Esophagus squamous epithelium (tissue), 5 donors: Measurements from ENCODE around the gene NCKAP5L. TPM values are rescaled to one million over a fixed set of nuclear protein-coding genes. Genes with fewer than 3 reads are reported as not detected.

ENCODE experiments used
- DNase-seq: peaks from one replicate; lab custom pipeline; 2025; lab: John Stamatoyannopoulos, UW
- H3K27ac ChIP-seq, 4 donors: fragments of 200-600 bp; sonication (generic); one replicate each; pipeline ENCODE4 v1.5.1; 2016 to 2019; ENCODE audit warnings: mild to moderate bottlenecking in 1 of 4
- H3K27me3 ChIP-seq, 4 donors: fragments of 200-600 bp; sonication (generic); 1 replicate in 3 of 4; 2 replicates in 1 of 4; pipeline versions ENCODE4 v1.5.1 to v1.6.0; 2017 to 2021; ENCODE audit warnings: antibody characterized with exemption in 1 of 4
- H3K36me3 ChIP-seq, 3 donors: fragments of 200-600 bp; sonication (generic); one replicate each; pipeline ENCODE4 v1.5.1; 2016 to 2019
- H3K4me1 ChIP-seq, 3 donors: fragments of 200-600 bp; sonication (generic); one replicate each; pipeline ENCODE4 v1.5.1; 2017 to 2019
- H3K4me3 ChIP-seq, 4 donors: fragments of 200-600 bp; sonication (generic); 1 replicate in 3 of 4; 2 replicates in 1 of 4; pipeline ENCODE4 v1.5.1; 2016 to 2019; ENCODE audit warnings: mild to moderate bottlenecking in 2 of 4, moderate library complexity in 1 of 4
- H3K9me3 ChIP-seq, 3 donors: fragments of 200-600 bp; sonication (generic); one replicate each; pipeline ENCODE4 v1.5.1; 2016 to 2019
- CTCF ChIP-seq, 6 experiments: fragments of 450-650 bp in 4 of 6; fragments of 200-600 bp in 2 of 6; sonication (generic) in 2 of 6; IDR thresholded peaks; one replicate each; pipeline ENCODE4 v1.5.1; 2016 to 2019; ENCODE audit warnings: antibody characterized with exemption in 6 of 6, mild to moderate bottlenecking in 4 of 6, moderate library complexity in 4 of 6
- POLR2A ChIP-seq, 4 donors: fragments of 450-650 bp; IDR thresholded peaks; one replicate each; pipeline ENCODE4 v1.6.1; 2017; ENCODE audit warnings: antibody characterized with exemption in 4 of 4, mild to moderate bottlenecking in 4 of 4, moderate library complexity in 3 of 4
- WGBS, 2 donors: methylation state at CpG; one replicate each; pipeline ENCODE4 v1.1.5; 2018; 5-methylcytosine and 5-hydroxymethylcytosine counted together
- intact Hi-C: fragments of 100-400 bp; cut with DNase I; formaldehyde crosslinking; loops from one replicate; pipeline ENCODE4 v1.15.0; 2022
- total RNA-seq, 4 donors: library from RNA; depleted of rRNA; stranded (reverse); fragments of >200 nt; gene quantifications; one replicate each; pipeline ENCODE4 v1.1.0, GENCODE V29; 2016
- donor health status: DM: yes; HTN: yes; CAD: no.

NCKAP5L gene
- total RNA-seq, 4 donors from 2014 or later, result 3.2 to 10.5 (median 8.0) TPM

DNA sequence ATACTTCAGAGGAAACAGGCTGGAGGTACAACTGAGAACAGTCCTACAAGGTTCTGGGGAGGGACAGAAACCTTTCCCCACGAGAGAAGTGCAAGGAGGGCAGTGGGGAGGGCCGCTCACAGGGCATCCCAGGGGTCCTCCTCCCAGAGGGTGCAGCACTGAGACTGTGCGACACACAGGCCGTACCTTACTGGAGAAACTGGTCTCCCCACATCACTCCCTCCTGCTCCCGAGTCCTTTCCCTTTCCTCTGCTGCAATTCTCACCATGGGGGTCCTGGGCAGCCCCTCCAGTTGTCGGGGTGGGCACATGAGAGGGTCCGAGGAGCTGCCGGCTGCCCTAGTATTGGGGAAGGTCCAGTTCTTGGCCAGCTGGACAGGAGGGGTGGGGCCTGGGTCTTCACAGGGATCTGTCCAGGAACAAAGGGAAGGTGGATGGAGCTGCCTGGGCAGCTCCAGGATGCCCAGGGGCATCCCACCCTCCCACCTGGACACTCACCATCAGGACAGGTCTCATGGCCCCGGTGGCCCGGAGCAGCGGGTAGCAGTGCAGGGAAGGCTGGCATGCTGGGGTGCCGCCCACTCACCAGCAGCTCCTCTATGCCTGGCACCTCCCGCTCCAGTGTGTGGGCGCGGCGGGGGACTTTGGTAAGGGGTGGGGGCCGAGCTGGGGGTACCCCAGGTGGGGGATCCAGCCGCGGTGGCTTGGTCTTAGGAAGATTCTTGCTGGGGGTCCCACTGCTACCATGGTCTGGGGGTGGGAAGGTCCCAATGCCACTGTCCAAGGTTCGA, 35.8 kb downstream of the NCKAP5L start:
- intact Hi-C loops, result no loop called here
- TF ChIP-seq CTCF (IDR thresholded peaks at IDR 0.05), result no peak
- TF ChIP-seq POLR2A (IDR thresholded peaks at IDR 0.05), result no peak
- Histone ChIP-seq H3K36me3 (peaks cover 4 to 54% (median 13%) of the 10 kb centered on the region in 3 donors), H3K9me3 (no peaks in the 10 kb centered on the region), H3K27ac (no peak overlapping the region), H3K4me1 (no peaks in the 10 kb centered on the region), H3K27me3 (no peaks in the 10 kb centered on the region), H3K4me3 (no peak overlapping the region)
- no peak for DNase-seq
- WGBS, 2 donors, result 79 to 82% methylated on average over 6 to 8 of the region's 20 CpGs

DNA sequence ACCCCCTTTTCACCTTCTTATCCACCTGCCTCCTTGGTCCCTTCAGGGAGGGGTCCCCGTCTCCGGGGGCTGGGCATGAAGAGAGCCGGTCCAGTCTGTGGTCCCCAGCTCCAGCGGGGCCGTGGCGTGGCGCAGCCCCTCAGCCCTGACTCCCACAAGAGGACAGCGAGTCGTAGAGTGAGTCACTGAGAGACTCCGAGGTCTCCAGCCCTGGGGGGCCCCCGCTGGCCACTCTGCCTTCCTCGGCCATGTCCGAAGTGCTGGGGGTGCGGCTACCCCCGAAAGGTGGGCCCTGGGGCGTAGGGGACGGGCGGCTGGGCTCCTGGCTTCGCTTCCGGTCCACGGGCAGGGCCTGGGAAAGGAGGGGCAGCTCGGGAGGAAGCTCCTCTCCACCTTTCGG, 36.5 kb downstream of the NCKAP5L start:
- H3K27ac ChIP-seq, result no peak overlapping the region
- no peaks in the 10 kb centered on the region for H3K9me3 ChIP-seq
- H3K36me3 ChIP-seq, result peaks cover 1 to 48% (median 7%) of the 10 kb centered on the region in 3 donors
- DNase-seq, result no peak
- H3K4me1 ChIP-seq, result no peaks in the 10 kb centered on the region
- intact Hi-C loops, result no loop called here
- 95 to 100% methylated on average over 4 to 8 of the region's 23 CpGs for WGBS, 2 donors
- TF ChIP-seq CTCF (IDR thresholded peaks at IDR 0.05), result no peak
- TF ChIP-seq POLR2A (IDR thresholded peaks at IDR 0.05), result no peak
- H3K27me3 ChIP-seq, result no peaks in the 10 kb centered on the region
- no peak overlapping the region for H3K4me3 ChIP-seq

DNA sequence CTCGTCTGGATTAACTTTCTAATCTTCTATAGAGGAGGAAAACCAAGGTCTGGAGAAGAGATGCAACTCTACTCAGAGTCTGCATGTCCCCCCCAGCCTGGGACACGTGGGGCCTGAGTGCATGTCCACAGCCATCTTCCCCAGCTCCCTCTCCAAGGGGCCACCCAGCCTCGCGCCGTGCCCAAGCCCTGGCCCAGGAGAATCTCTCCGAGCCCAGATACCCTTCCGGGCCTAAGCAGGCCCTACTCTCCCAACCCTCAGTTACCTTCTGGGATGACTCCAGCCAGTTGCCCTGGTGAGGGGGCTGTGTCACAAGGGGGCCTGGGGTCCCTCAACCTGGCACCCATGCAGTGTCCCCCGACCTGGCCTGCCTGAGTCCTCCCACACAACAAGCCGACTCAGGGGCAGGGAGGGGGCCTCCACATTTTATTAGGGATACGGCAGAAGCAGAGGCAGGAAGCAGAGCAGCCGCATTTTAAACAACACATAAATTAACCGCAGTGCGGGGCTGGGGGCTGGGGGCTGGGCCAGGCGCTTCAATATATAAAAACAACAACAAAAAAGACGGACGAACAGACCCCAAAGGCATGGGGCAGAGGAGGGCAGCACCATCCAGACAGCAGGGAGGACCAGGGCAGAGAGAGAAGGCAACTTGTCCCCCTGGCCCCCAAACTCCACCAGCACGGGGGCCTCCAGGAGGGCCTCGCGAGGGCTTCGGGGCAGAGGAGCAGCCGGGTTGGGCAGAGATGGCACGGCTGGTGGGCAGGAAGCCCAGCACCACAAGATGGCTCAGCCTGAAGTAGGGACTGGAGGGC, 37.3 kb downstream of the NCKAP5L start:
- no peak for DNase-seq
- Histone ChIP-seq H3K27ac (no peak overlapping the region), H3K36me3 (peaks cover 0 to 40% (median 0%) of the 10 kb centered on the region in 3 donors), H3K4me1 (no peaks in the 10 kb centered on the region), H3K4me3 (no peak overlapping the region), H3K9me3 (no peaks in the 10 kb centered on the region), H3K27me3 (no peaks in the 10 kb centered on the region)
- no peak for TF ChIP-seq CTCF (IDR thresholded peaks at IDR 0.05)
- intact Hi-C loops, result no loop called here
- WGBS, 2 donors, result 70 to 88% methylated on average over 16 to 20 of the region's 22 CpGs

GRCh38 chr12:49789992-49790391, 38.2 kb downstream of the NCKAP5L start:
- Histone ChIP-seq H3K27ac (no peak overlapping the region), H3K4me3 (no peak overlapping the region), H3K36me3 (peaks cover 0 to 31% (median 0%) of the 10 kb centered on the region in 3 donors), H3K27me3 (no peaks in the 10 kb centered on the region), H3K4me1 (no peaks in the 10 kb centered on the region), H3K9me3 (no peaks in the 10 kb centered on the region)
- no peak for DNase-seq
- intact Hi-C loops, result no loop called here
- WGBS, 2 donors, result 92 to 100% methylated on average over 1 to 2 of the region's 3 CpGs
- TF ChIP-seq CTCF (IDR thresholded peaks at IDR 0.05), result no peak
- no peak for TF ChIP-seq POLR2A (IDR thresholded peaks at IDR 0.05)

- no peak for TF ChIP-seq CTCF (IDR thresholded peaks at IDR 0.05)
- no peaks in the 10 kb centered on the region for H3K27me3 ChIP-seq
- intact Hi-C loops, result no loop called here
- H3K27ac ChIP-seq, result no peak overlapping the region
- 93 to 94% methylated on average over 2 of the region's 2 CpGs for WGBS, 2 donors
- DNase-seq, result no peak
- H3K9me3 ChIP-seq, result no peaks in the 10 kb centered on the region
- no peak overlapping the region for H3K4me3 ChIP-seq
- H3K36me3 ChIP-seq, result peaks cover 0 to 20% (median 0%) of the 10 kb centered on the region in 3 donors
- H3K4me1 ChIP-seq, result peaks cover 0 to 13% (median 0%) of the 10 kb centered on the region in 3 donors
Observed at GRCh38 chr12:49787672-49788071, 40.5 kb downstream of the NCKAP5L start.
